WTC11 (cell line): Measurements from ENCODE around the gene SYCN.

Experiments
- ESRRA ChIP-seq: sonication (generic); formaldehyde crosslinking; IDR thresholded peaks from 2 replicates; pipeline ENCODE4 v1.8.1; 2022; ENCODE audit warnings: mild to moderate bottlenecking, missing genetic modification reagents, borderline replicate concordance
- KAT7 ChIP-seq: sonication (generic); formaldehyde crosslinking; IDR thresholded peaks from 2 replicates; pipeline ENCODE4 v1.8.1; 2023; ENCODE audit warnings: missing genetic modification reagents, mild to moderate bottlenecking, borderline replicate concordance
- TP53 ChIP-seq: sonication (generic); formaldehyde crosslinking; IDR thresholded peaks from 2 replicates; pipeline ENCODE4 v1.8.1; 2023; ENCODE audit warnings: mild to moderate bottlenecking, missing genetic modification reagents
- ZBTB21 ChIP-seq: sonication (generic); formaldehyde crosslinking; IDR thresholded peaks from 2 replicates; pipeline ENCODE4 v1.8.1; 2023; ENCODE audit warnings: mild to moderate bottlenecking, missing genetic modification reagents, borderline replicate concordance
- ZNF232 ChIP-seq: sonication (generic); formaldehyde crosslinking; IDR thresholded peaks from 2 replicates; pipeline ENCODE4 v1.8.0; 2022; ENCODE audit warnings: mild to moderate bottlenecking, missing genetic modification reagents
- ZNF317 ChIP-seq: sonication (generic); formaldehyde crosslinking; IDR thresholded peaks from 2 replicates; pipeline ENCODE4 v1.8.1; 2023; ENCODE audit warnings: low read depth, mild to moderate bottlenecking, moderate library complexity, missing genetic modification reagents, borderline replicate concordance
- ZSCAN18 ChIP-seq: fragments of 250-450 bp; sonication (Bioruptor Pico); IDR thresholded peaks from 2 replicates; pipeline ENCODE4 v2.1.2; 2022; ENCODE audit warnings: mild to moderate bottlenecking, moderate library complexity
- TF ChIP-seq, protein P1 (sequence below): fragments of 200-600 bp; IDR thresholded peaks from 2 replicates; pipeline ENCODE4 v1.8.0; 2022; ENCODE audit warnings: antibody characterized with exemption

- TF ChIP-seq ZNF232 (CRISPR knock-in tag) (no peak), ZBTB21 (CRISPR knock-in tag) (no peak), ESRRA (CRISPR knock-in tag) (no peak), ZSCAN18 (CRISPR knock-in tag) (no peak), ZNF317 (CRISPR knock-in tag) (no peak), KAT7 (CRISPR knock-in tag) (no peak), TP53 (CRISPR knock-in tag) (no peak)
- TF ChIP-seq, protein P1, sequence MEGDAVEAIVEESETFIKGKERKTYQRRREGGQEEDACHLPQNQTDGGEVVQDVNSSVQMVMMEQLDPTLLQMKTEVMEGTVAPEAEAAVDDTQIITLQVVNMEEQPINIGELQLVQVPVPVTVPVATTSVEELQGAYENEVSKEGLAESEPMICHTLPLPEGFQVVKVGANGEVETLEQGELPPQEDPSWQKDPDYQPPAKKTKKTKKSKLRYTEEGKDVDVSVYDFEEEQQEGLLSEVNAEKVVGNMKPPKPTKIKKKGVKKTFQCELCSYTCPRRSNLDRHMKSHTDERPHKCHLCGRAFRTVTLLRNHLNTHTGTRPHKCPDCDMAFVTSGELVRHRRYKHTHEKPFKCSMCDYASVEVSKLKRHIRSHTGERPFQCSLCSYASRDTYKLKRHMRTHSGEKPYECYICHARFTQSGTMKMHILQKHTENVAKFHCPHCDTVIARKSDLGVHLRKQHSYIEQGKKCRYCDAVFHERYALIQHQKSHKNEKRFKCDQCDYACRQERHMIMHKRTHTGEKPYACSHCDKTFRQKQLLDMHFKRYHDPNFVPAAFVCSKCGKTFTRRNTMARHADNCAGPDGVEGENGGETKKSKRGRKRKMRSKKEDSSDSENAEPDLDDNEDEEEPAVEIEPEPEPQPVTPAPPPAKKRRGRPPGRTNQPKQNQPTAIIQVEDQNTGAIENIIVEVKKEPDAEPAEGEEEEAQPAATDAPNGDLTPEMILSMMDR = no peak
Measured at GRCh38 chr19:39171479-39172465, 32.3 kb downstream of the SYCN start.
